Neuronal stem cell (in vitro differentiated cells): ENCODE results near the gene STK31.
"Not testable (repeated sequence)": the region's sequence is repeated elsewhere in the genome, so short reads cannot be mapped to it uniquely, and the experiment has no call there.

Source experiments
- DNase-seq: peaks from one replicate; pipeline ENCODE4 v3.0.0-alpha.2; 2013; ENCODE audit warnings: low spot score
- H2AFZ ChIP-seq: one replicate; pipeline ENCODE4 v1.6.1; 2013; ENCODE audit warnings: mild to moderate bottlenecking, low read length, inconsistent platforms
- H2AK5ac ChIP-seq: 2 replicates; pipeline ENCODE4 v1.6.1; 2013; ENCODE audit warnings: low read depth, mild to moderate bottlenecking, inconsistent platforms, low read length, moderate library complexity, mixed read lengths
- H2BK120ac ChIP-seq: 2 replicates; pipeline ENCODE4 v1.6.1; 2013; ENCODE audit warnings: low read depth, mild to moderate bottlenecking, inconsistent platforms, low read length, moderate library complexity, mixed read lengths
- H2BK12ac ChIP-seq: one replicate; pipeline ENCODE4 v1.6.1; 2013; ENCODE audit warnings: low read length, inconsistent platforms
- H2BK15ac ChIP-seq: 2 replicates; pipeline ENCODE4 v1.6.1; 2013; ENCODE audit warnings: mild to moderate bottlenecking, low read length, inconsistent platforms, mixed read lengths
- H2BK5ac ChIP-seq: one replicate; pipeline ENCODE4 v1.6.1; 2013; ENCODE audit warnings: inconsistent platforms, mild to moderate bottlenecking, low read length, moderate library complexity
- H3K14ac ChIP-seq: one replicate; pipeline ENCODE4 v1.6.1; 2013; ENCODE audit warnings: low read length, inconsistent platforms
- H3K18ac ChIP-seq: 2 replicates; pipeline ENCODE4 v1.6.1; 2013; ENCODE audit warnings: low read length, inconsistent platforms
- H3K23ac ChIP-seq: 2 replicates; pipeline ENCODE4 v1.6.1; 2013; ENCODE audit warnings: low read depth, mild to moderate bottlenecking, mixed read lengths, low read length, inconsistent platforms; ENCODE audit not compliant: poor library complexity
- H3K27ac ChIP-seq: replicated peaks from 3 replicates; pipeline ENCODE4 v1.5.1; 2013; ENCODE audit warnings: low read length, inconsistent platforms
- H3K27me3 ChIP-seq, 3 experiments: 2 replicates each; pipeline ENCODE4 v1.6.1; 2013; ENCODE audit warnings: low read length in 3 of 3, mild to moderate bottlenecking in 2 of 3, inconsistent platforms in 1 of 3, low read depth in 1 of 3, mixed read lengths in 1 of 3, moderate library complexity in 1 of 3; ENCODE audit not compliant: control insufficient read depth in 3 of 3, insufficient read depth in 3 of 3
- H3K36me3 ChIP-seq, 2 donors: replicated peaks in 1 of 2; 2 replicates each; pipeline ENCODE4 v1.6.1; 2013; ENCODE audit warnings: low read length in 2 of 2; ENCODE audit not compliant: control insufficient read depth in 2 of 2, insufficient read depth in 2 of 2
- H3K4ac ChIP-seq: 2 replicates; pipeline ENCODE4 v1.6.1; 2013; ENCODE audit warnings: inconsistent platforms, mild to moderate bottlenecking, low read length, moderate library complexity
- H3K4me1 ChIP-seq, 2 donors: 1 replicate in 1 of 2; 2 replicates in 1 of 2; pipeline ENCODE4 v1.6.1; 2013; ENCODE audit warnings: low read length in 2 of 2, low read depth in 1 of 2; ENCODE audit not compliant: control insufficient read depth in 2 of 2, insufficient read depth in 1 of 2
- H3K4me2 ChIP-seq: one replicate; pipeline ENCODE4 v1.6.1; 2013; ENCODE audit warnings: mild to moderate bottlenecking, low read length, inconsistent platforms; ENCODE audit not compliant: insufficient read depth, poor library complexity, severe bottlenecking
- H3K4me3 ChIP-seq, 2 donors: 2 replicates each; pipeline ENCODE4 v1.5.1; 2013; ENCODE audit warnings: low read length in 2 of 2, mild to moderate bottlenecking in 2 of 2, inconsistent platforms in 1 of 2, moderate library complexity in 1 of 2
- H3K79me1 ChIP-seq: one replicate; pipeline ENCODE4 v1.6.1; 2013; ENCODE audit warnings: low read depth, mild to moderate bottlenecking, inconsistent platforms, low read length, moderate library complexity
- H3K9ac ChIP-seq: one replicate; pipeline ENCODE4 v1.6.1; 2013; ENCODE audit warnings: mild to moderate bottlenecking, low read depth, low read length, inconsistent platforms; ENCODE audit not compliant: poor library complexity
- H3K9me3 ChIP-seq, 2 donors: replicated peaks in 1 of 2; 2 replicates each; pipeline versions ENCODE3 to v1.6.1; 2013; ENCODE audit warnings: low read length in 2 of 2, mild to moderate bottlenecking in 2 of 2, inconsistent platforms in 1 of 2, low read depth in 1 of 2, mixed read lengths in 1 of 2, moderate library complexity in 1 of 2; ENCODE audit not compliant: control insufficient read depth in 2 of 2, insufficient read depth in 1 of 2
- H4K8ac ChIP-seq: one replicate; pipeline ENCODE4 v1.6.1; 2013; ENCODE audit warnings: low read depth, mild to moderate bottlenecking, inconsistent platforms, low read length, moderate library complexity
- H4K91ac ChIP-seq: one replicate; pipeline ENCODE4 v1.6.1; 2013; ENCODE audit warnings: low read length, low read depth, mild to moderate bottlenecking, inconsistent platforms; ENCODE audit not compliant: poor library complexity
- WGBS, 2 donors: extraction: QIAGEN DNeasy Blood & Tissue Kit; methylation state at CpG; one replicate each; pipeline ENCODE4 v1.1.7; 2013; ENCODE audit warnings: missing lambda C conversion rate in 2 of 2, mixed read lengths in 1 of 2; ENCODE audit not compliant: insufficient read length in 2 of 2, insufficient replicate concordance in 1 of 2; ENCODE audit errors: extremely low coverage in 2 of 2; 5-methylcytosine and 5-hydroxymethylcytosine counted together

The STK31 gene

GRCh38 chr7:23832733-23833132 lies 122.7 kb downstream of the STK31 start:
- no CpG with 5 or more reads among the region's 4 CpGs for WGBS, 2 donors

GRCh38 chr7:23833405-23833804 lies 123.4 kb downstream of the STK31 start:
- H3K79me1 ChIP-seq, result no peaks in the 10 kb centered on the region

More at GRCh38 chr7:23832733-23833132, 122.7 kb downstream of the STK31 start:
- H2AFZ ChIP-seq, H3K27ac ChIP-seq, H3K36me3 ChIP-seq, H3K4ac ChIP-seq, H3K4me2 ChIP-seq, H4K8ac ChIP-seq, H3K4me1 ChIP-seq, H3K9ac ChIP-seq, DNase-seq, H3K4me3 ChIP-seq, H3K18ac ChIP-seq, H2BK5ac ChIP-seq, H2BK12ac ChIP-seq, H3K79me1 ChIP-seq, H3K9me3 ChIP-seq, H2AK5ac ChIP-seq, H3K23ac ChIP-seq, H3K27me3 ChIP-seq, H2BK15ac ChIP-seq, H3K14ac ChIP-seq, H2BK120ac ChIP-seq, H4K91ac ChIP-seq: not testable (repeated sequence)

GRCh38 chr7:23844837-23845236 lies 134.8 kb downstream of the STK31 start:
- no CpG with 5 or more reads among the region's 8 CpGs for WGBS, 2 donors
- H3K27ac ChIP-seq, H3K4me3 ChIP-seq, H2AFZ ChIP-seq, H3K4ac ChIP-seq, H2BK5ac ChIP-seq, H3K14ac ChIP-seq, H3K9ac ChIP-seq, H3K4me1 ChIP-seq, H4K8ac ChIP-seq, H3K9me3 ChIP-seq, H3K23ac ChIP-seq, H3K79me1 ChIP-seq, H2BK120ac ChIP-seq, H3K36me3 ChIP-seq, H2BK15ac ChIP-seq, H3K27me3 ChIP-seq, H2BK12ac ChIP-seq, H4K91ac ChIP-seq, H3K18ac ChIP-seq, H2AK5ac ChIP-seq, DNase-seq, H3K4me2 ChIP-seq: not testable (repeated sequence)

More at GRCh38 chr7:23833405-23833804, 123.4 kb downstream of the STK31 start:
- WGBS, 2 donors, result no CpG with 5 or more reads among the region's 3 CpGs
- no peak overlapping the region for H3K27ac ChIP-seq
- no peak overlapping the region for H3K4me2 ChIP-seq
- H3K4me1 ChIP-seq, result no peaks in the 10 kb centered on the region
- H2BK15ac ChIP-seq, result no peak overlapping the region
- H4K91ac ChIP-seq, result no peak overlapping the region
- H3K36me3 ChIP-seq, result no peaks in the 10 kb centered on the region
- H3K18ac ChIP-seq, result no peak overlapping the region
- no peak overlapping the region for H3K9ac ChIP-seq
- H2BK5ac ChIP-seq, result no peak overlapping the region
- no peak overlapping the region for H2BK12ac ChIP-seq
- no peak overlapping the region for H4K8ac ChIP-seq
- H3K4me3 ChIP-seq, result no peak overlapping the region
- no peak overlapping the region for H2AK5ac ChIP-seq
- H3K9me3 ChIP-seq, result peaks cover 0 to 9% of the 10 kb centered on the region in 2 donors
- no peak overlapping the region for H3K4ac ChIP-seq
- no peak overlapping the region for H2AFZ ChIP-seq
- H3K23ac ChIP-seq, result no peak overlapping the region
- H3K27me3 ChIP-seq, result no peaks in the 10 kb centered on the region
- no peak for DNase-seq
- no peak overlapping the region for H3K14ac ChIP-seq
- H2BK120ac ChIP-seq, result no peak overlapping the region

GRCh38 chr7:23852135-23852534 lies 142.1 kb downstream of the STK31 start:
- no peak overlapping the region for H2AK5ac ChIP-seq
- no peak overlapping the region for H3K14ac ChIP-seq
- H4K8ac ChIP-seq, result no peak overlapping the region
- no peaks in the 10 kb centered on the region for H3K9me3 ChIP-seq
- no peaks in the 10 kb centered on the region for H3K79me1 ChIP-seq
- H3K4me3 ChIP-seq, result no peak overlapping the region
- no peak overlapping the region for H2AFZ ChIP-seq
- H2BK120ac ChIP-seq, result no peak overlapping the region
- no peaks in the 10 kb centered on the region for H3K4me1 ChIP-seq
- H3K27ac ChIP-seq, result no peak overlapping the region
- no peak overlapping the region for H2BK5ac ChIP-seq
- no peak overlapping the region for H2BK12ac ChIP-seq
- no peak overlapping the region for H2BK15ac ChIP-seq
- H3K4ac ChIP-seq, result no peak overlapping the region
- no peak overlapping the region for H3K9ac ChIP-seq
- no peaks in the 10 kb centered on the region for H3K27me3 ChIP-seq
- WGBS, 2 donors, result no CpG with 5 or more reads among the region's 1 CpG
- no peak overlapping the region for H4K91ac ChIP-seq
- no peak overlapping the region for H3K18ac ChIP-seq
- no peak for DNase-seq
- no peaks in the 10 kb centered on the region for H3K36me3 ChIP-seq
- H3K23ac ChIP-seq, result no peak overlapping the region
- H3K4me2 ChIP-seq, result no peak overlapping the region
